WTC11 (cell line): ENCODE measurements around the gene GRXCR2. TPM values are rescaled to one million over a fixed set of nuclear protein-coding genes. Genes with fewer than 3 reads are reported as not detected.

Experiments used
- ATAC-seq: fragments of 200-7000 bp; cut with Tn5 transposase; 2 replicates; pipeline ENCODE4 v1.10.0; 2021; ENCODE audit warnings: mild to moderate bottlenecking, moderate library complexity
- CTCF ChIA-PET: fragments of 300-600 bp; sonication (Branson Sonifier 250); formaldehyde crosslinking; loops from one replicate; lab custom pipeline; 2021; ENCODE audit warnings: antibody characterized with exemption; lab: Charles Lee
- POLR2A ChIA-PET: fragments of 350-600 bp; sonication (Branson Sonifier 250); formaldehyde crosslinking; loops from one replicate; lab custom pipeline; 2021; ENCODE audit warnings: antibody characterized with exemption; lab: Charles Lee
- DNase-seq: peaks from one replicate; pipeline ENCODE4 v3.0.0; 2021; ENCODE audit warnings: low spot score
- H3K27ac Mint-ChIP-seq: 2 replicates; pipeline ENCODE4 v1.8.0; 2021; ENCODE audit warnings: mixed read lengths
- H3K27me3 Mint-ChIP-seq: 2 replicates; pipeline ENCODE4 v1.8.0; 2021; ENCODE audit warnings: low read depth, mild to moderate bottlenecking, moderate library complexity, mixed read lengths
- H3K36me3 Mint-ChIP-seq: 2 replicates; pipeline ENCODE4 v1.8.0; 2021; ENCODE audit warnings: mixed read lengths
- H3K4me1 Mint-ChIP-seq: 2 replicates; pipeline ENCODE4 v1.8.0; 2022; ENCODE audit warnings: mixed read lengths
- H3K4me3 Mint-ChIP-seq: 2 replicates; pipeline ENCODE4 v1.8.0; 2021; ENCODE audit warnings: mild to moderate bottlenecking, moderate library complexity, mixed read lengths
- H3K9me3 Mint-ChIP-seq: 2 replicates; pipeline ENCODE4 v1.8.0; 2021; ENCODE audit warnings: mixed read lengths
- ELF4 ChIP-seq: sonication (generic); formaldehyde crosslinking; IDR thresholded peaks from 2 replicates; pipeline ENCODE4 v1.8.1; 2022; ENCODE audit warnings: low read depth, mild to moderate bottlenecking, moderate library complexity, missing genetic modification reagents
- GTF2I ChIP-seq: fragments of 250-450 bp; sonication (Bioruptor Pico); conservative IDR thresholded peaks from 2 replicates; pipeline ENCODE4 v1.4.0; 2021; ENCODE audit warnings: mild to moderate bottlenecking
- HMGA2 ChIP-seq: fragments of 250-450 bp; sonication (Bioruptor Pico); IDR thresholded peaks from 2 replicates; pipeline ENCODE4 v1.4.0; 2021; ENCODE audit warnings: mild to moderate bottlenecking, moderate library complexity
- IRF2 ChIP-seq: sonication (generic); formaldehyde crosslinking; IDR thresholded peaks from 2 replicates; pipeline ENCODE4 v1.8.0; 2022; ENCODE audit warnings: low read depth, missing genetic modification reagents, borderline replicate concordance
- NFYB ChIP-seq: sonication (generic); formaldehyde crosslinking; conservative IDR thresholded peaks from 2 replicates; pipeline ENCODE4 v1.8.0; 2022; ENCODE audit warnings: low read depth, missing genetic modification reagents
- SP1 ChIP-seq: sonication (generic); formaldehyde crosslinking; conservative IDR thresholded peaks from 2 replicates; pipeline ENCODE4 v1.8.1; 2022; ENCODE audit warnings: missing genetic modification reagents
- TEAD4 ChIP-seq: sonication (generic); formaldehyde crosslinking; IDR thresholded peaks from 2 replicates; pipeline ENCODE4 v1.8.0; 2022; ENCODE audit warnings: mild to moderate bottlenecking, missing genetic modification reagents
- ZNF416 ChIP-seq: fragments of 250-450 bp; sonication (Bioruptor Pico); IDR thresholded peaks from 2 replicates; pipeline ENCODE4 v1.9.0; 2021; ENCODE audit warnings: mild to moderate bottlenecking, inconsistent platforms
- ZNF671 ChIP-seq: fragments of 250-450 bp; sonication (Bioruptor Pico); IDR thresholded peaks from 2 replicates; pipeline ENCODE4 v1.8.0; 2021; ENCODE audit warnings: mild to moderate bottlenecking
- total RNA-seq: library from RNA; stranded (reverse); gene quantifications from 3 replicates; pipeline ENCODE4 v1.2.3, GENCODE V29; 2021
- TF ChIP-seq, protein P1 (sequence below): fragments of 250-450 bp; sonication (Bioruptor Pico); IDR thresholded peaks from 2 replicates; pipeline ENCODE4 v1.9.0; 2021; ENCODE audit warnings: moderate library complexity, mild to moderate bottlenecking, inconsistent platforms, borderline replicate concordance
- TF ChIP-seq, protein P2 (sequence below): sonication (generic); formaldehyde crosslinking; IDR thresholded peaks from 2 replicates; pipeline ENCODE4 v1.8.1; 2023; ENCODE audit warnings: mild to moderate bottlenecking, missing genetic modification reagents
- TF ChIP-seq, protein P3 (sequence below): sonication (generic); formaldehyde crosslinking; IDR thresholded peaks from 2 replicates; pipeline ENCODE4 v1.8.1; 2023; ENCODE audit warnings: mild to moderate bottlenecking, missing genetic modification reagents, borderline replicate concordance
- TF ChIP-seq, protein P4 (sequence below): sonication (generic); formaldehyde crosslinking; IDR thresholded peaks from 2 replicates; pipeline ENCODE4 v1.8.0; 2022; ENCODE audit warnings: mild to moderate bottlenecking, missing genetic modification reagents
- TF ChIP-seq, protein P5 (sequence below): fragments of 250-450 bp; sonication (Bioruptor Pico); conservative IDR thresholded peaks from 2 replicates; pipeline ENCODE4 v1.9.0; 2021; ENCODE audit warnings: mild to moderate bottlenecking
- TF ChIP-seq, protein P6 (sequence below): sonication (generic); formaldehyde crosslinking; IDR thresholded peaks from 2 replicates; pipeline ENCODE4 v1.8.0; 2022; ENCODE audit warnings: missing genetic modification reagents
- TF ChIP-seq, protein P7 (sequence below): sonication (generic); formaldehyde crosslinking; IDR thresholded peaks from 2 replicates; pipeline ENCODE4 v1.8.1; 2022; ENCODE audit warnings: low read depth, missing genetic modification reagents, borderline replicate concordance

The GRXCR2 gene
- total RNA-seq, 1 experiment from 2014 or later = not detected

DNA sequence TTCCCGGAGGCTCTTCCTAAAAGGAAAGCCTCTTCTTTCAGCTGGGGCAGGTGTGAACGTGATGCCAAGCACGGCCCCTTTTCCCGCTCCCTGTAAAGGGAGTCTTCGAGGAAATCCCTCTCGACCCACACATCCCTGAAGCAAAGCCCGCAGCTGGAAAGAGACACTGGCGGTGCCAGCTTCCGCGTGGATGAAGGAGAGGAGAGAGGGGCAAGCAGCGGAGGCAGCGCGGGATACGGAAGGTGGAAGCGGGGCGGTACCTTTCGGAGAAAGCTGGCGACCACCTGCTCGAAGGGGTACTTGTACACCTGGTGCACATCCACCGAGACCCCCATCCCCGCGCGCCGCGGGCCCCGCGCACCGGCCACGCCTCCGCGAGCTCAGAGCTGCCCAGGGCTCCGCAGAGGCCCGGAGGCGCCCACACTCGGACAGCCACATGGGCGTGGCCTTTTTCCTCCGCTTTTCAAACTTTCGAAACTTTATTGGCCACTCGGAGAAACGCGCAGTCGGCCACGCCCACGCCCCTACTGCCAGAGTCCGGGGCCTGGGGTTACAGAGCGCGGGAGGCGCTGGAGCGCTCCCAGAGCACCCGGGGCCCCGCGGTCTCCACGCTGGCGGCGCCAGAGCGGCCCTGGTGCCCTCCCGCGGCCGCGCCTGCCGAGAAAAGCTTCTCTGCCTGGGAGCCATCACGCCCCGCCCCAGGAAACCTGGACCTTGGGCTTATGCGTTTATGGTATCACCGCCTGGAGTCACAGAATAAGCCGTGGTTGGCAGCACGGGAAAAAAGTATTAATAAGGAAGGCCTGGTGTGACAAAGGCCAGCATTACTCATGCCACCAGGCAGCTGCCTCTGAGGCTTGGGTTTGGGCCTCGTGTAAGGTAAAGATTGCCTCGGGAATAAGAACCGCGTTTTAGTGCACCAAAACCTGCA lies 37.6 kb downstream of the GRXCR2 start, which contains the start of gene PRELID2:
PRELID2 (minus strand) TSS at position 426 of the 931 bp plus-strand sequence; CDS start at position 335, 91 bp downstream.
- POLR2A ChIA-PET = interaction anchor here (1.1 kb wide), 1 partner anchor 53 kb away, joined by 4 read pairs; no protein-coding TSS in a partner anchor
- no peaks in the 10 kb centered on the region for H3K9me3 Mint-ChIP-seq
- CTCF ChIA-PET = interaction anchor here (0.7 to 2.8 kb wide), 10 partner anchors 9 to 295 kb away, joined by 3 to 16 read pairs (median 3); no protein-coding TSS in a partner anchor
- TF ChIP-seq, protein P1, sequence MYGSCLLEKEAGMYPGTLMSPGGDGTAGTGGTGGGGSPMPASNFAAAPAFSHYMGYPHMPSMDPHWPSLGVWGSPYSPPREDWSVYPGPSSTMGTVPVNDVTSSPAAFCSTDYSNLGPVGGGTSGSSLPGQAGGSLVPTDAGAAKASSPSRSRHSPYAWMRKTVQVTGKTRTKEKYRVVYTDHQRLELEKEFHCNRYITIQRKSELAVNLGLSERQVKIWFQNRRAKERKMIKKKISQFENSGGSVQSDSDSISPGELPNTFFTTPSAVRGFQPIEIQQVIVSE = no peak
- TF ChIP-seq HMGA2 (CRISPR knock-in tag) (no peak), ELF4 (CRISPR knock-in tag) (no peak), ZNF416 (CRISPR knock-in tag) (no peak), TEAD4 (CRISPR knock-in tag) (no peak), GTF2I (CRISPR knock-in tag) (no peak), NFYB (CRISPR knock-in tag) (no peak; the same call in 1 of the 2 replicates), IRF2 (no peak), ZNF671 (no peak), SP1 (CRISPR knock-in tag) (peak; percentile 97)
- TF ChIP-seq, protein P2, sequence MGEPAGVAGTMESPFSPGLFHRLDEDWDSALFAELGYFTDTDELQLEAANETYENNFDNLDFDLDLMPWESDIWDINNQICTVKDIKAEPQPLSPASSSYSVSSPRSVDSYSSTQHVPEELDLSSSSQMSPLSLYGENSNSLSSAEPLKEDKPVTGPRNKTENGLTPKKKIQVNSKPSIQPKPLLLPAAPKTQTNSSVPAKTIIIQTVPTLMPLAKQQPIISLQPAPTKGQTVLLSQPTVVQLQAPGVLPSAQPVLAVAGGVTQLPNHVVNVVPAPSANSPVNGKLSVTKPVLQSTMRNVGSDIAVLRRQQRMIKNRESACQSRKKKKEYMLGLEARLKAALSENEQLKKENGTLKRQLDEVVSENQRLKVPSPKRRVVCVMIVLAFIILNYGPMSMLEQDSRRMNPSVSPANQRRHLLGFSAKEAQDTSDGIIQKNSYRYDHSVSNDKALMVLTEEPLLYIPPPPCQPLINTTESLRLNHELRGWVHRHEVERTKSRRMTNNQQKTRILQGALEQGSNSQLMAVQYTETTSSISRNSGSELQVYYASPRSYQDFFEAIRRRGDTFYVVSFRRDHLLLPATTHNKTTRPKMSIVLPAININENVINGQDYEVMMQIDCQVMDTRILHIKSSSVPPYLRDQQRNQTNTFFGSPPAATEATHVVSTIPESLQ = no peak
- TF ChIP-seq, protein P3, sequence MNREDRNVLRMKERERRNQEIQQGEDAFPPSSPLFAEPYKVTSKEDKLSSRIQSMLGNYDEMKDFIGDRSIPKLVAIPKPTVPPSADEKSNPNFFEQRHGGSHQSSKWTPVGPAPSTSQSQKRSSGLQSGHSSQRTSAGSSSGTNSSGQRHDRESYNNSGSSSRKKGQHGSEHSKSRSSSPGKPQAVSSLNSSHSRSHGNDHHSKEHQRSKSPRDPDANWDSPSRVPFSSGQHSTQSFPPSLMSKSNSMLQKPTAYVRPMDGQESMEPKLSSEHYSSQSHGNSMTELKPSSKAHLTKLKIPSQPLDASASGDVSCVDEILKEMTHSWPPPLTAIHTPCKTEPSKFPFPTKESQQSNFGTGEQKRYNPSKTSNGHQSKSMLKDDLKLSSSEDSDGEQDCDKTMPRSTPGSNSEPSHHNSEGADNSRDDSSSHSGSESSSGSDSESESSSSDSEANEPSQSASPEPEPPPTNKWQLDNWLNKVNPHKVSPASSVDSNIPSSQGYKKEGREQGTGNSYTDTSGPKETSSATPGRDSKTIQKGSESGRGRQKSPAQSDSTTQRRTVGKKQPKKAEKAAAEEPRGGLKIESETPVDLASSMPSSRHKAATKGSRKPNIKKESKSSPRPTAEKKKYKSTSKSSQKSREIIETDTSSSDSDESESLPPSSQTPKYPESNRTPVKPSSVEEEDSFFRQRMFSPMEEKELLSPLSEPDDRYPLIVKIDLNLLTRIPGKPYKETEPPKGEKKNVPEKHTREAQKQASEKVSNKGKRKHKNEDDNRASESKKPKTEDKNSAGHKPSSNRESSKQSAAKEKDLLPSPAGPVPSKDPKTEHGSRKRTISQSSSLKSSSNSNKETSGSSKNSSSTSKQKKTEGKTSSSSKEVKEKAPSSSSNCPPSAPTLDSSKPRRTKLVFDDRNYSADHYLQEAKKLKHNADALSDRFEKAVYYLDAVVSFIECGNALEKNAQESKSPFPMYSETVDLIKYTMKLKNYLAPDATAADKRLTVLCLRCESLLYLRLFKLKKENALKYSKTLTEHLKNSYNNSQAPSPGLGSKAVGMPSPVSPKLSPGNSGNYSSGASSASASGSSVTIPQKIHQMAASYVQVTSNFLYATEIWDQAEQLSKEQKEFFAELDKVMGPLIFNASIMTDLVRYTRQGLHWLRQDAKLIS = no peak
- TF ChIP-seq, protein P4, sequence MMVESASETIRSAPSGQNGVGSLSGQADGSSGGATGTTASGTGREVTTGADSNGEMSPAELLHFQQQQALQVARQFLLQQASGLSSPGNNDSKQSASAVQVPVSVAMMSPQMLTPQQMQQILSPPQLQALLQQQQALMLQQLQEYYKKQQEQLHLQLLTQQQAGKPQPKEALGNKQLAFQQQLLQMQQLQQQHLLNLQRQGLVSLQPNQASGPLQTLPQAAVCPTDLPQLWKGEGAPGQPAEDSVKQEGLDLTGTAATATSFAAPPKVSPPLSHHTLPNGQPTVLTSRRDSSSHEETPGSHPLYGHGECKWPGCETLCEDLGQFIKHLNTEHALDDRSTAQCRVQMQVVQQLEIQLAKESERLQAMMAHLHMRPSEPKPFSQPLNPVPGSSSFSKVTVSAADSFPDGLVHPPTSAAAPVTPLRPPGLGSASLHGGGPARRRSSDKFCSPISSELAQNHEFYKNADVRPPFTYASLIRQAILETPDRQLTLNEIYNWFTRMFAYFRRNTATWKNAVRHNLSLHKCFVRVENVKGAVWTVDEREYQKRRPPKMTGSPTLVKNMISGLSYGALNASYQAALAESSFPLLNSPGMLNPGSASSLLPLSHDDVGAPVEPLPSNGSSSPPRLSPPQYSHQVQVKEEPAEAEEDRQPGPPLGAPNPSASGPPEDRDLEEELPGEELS (CRISPR knock-in tag) = no peak
- TF ChIP-seq, protein P5, sequence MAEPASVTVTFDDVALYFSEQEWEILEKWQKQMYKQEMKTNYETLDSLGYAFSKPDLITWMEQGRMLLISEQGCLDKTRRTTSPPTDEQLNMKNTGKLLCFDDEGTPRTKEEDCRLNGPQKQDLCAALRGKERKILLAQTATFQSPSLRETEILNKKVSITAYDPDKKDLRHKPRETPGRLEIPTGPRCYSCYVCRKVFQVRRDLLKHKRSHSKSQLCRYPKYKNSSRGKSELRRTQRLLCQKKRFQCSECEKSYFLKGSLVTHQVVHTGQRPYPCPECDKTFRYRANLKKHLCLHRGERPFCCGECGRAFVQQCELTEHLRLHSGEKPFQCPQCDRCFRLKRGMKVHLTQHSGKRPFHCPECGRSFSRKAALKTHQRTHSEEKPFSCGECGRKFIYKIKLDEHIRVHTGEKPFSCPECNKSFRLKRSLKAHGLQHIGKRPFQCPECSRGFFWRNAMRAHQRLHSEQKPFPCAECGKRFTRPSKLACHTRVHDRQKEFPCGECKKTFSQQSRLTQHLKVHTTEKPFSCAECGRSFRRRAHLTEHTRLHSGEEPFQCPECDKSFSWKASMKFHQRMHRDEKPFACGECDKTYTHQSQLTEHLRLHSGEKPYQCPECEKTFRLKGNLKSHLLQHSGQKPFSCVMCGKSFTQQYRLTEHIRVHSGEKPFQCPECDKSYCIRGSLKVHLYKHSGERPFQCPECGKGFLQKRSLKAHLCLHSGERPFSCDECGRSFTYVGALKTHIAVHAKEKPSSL (CRISPR knock-in tag) = no peak
- TF ChIP-seq, protein P6, sequence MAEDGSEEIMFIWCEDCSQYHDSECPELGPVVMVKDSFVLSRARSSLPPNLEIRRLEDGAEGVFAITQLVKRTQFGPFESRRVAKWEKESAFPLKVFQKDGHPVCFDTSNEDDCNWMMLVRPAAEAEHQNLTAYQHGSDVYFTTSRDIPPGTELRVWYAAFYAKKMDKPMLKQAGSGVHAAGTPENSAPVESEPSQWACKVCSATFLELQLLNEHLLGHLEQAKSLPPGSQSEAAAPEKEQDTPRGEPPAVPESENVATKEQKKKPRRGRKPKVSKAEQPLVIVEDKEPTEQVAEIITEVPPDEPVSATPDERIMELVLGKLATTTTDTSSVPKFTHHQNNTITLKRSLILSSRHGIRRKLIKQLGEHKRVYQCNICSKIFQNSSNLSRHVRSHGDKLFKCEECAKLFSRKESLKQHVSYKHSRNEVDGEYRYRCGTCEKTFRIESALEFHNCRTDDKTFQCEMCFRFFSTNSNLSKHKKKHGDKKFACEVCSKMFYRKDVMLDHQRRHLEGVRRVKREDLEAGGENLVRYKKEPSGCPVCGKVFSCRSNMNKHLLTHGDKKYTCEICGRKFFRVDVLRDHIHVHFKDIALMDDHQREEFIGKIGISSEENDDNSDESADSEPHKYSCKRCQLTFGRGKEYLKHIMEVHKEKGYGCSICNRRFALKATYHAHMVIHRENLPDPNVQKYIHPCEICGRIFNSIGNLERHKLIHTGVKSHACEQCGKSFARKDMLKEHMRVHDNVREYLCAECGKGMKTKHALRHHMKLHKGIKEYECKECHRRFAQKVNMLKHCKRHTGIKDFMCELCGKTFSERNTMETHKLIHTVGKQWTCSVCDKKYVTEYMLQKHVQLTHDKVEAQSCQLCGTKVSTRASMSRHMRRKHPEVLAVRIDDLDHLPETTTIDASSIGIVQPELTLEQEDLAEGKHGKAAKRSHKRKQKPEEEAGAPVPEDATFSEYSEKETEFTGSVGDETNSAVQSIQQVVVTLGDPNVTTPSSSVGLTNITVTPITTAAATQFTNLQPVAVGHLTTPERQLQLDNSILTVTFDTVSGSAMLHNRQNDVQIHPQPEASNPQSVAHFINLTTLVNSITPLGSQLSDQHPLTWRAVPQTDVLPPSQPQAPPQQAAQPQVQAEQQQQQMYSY (CRISPR knock-in tag) = no peak
- TF ChIP-seq, protein P7, sequence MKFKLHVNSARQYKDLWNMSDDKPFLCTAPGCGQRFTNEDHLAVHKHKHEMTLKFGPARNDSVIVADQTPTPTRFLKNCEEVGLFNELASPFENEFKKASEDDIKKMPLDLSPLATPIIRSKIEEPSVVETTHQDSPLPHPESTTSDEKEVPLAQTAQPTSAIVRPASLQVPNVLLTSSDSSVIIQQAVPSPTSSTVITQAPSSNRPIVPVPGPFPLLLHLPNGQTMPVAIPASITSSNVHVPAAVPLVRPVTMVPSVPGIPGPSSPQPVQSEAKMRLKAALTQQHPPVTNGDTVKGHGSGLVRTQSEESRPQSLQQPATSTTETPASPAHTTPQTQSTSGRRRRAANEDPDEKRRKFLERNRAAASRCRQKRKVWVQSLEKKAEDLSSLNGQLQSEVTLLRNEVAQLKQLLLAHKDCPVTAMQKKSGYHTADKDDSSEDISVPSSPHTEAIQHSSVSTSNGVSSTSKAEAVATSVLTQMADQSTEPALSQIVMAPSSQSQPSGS (CRISPR knock-in tag) = no peak

More for the DNA sequence above, 37.6 kb downstream of the GRXCR2 start, which contains the start of gene PRELID2:
- H3K36me3 Mint-ChIP-seq = no peaks in the 10 kb centered on the region
- H3K27ac Mint-ChIP-seq = no peak within 1 kb of the TSS
- peaks cover 29% of the 10 kb centered on the region for H3K27me3 Mint-ChIP-seq
- ATAC-seq (peak; percentile 96), DNase-seq (peak; percentile 88)
- peaks cover 16% of the 10 kb centered on the region for H3K4me1 Mint-ChIP-seq
- H3K4me3 Mint-ChIP-seq = peak within 1 kb of the TSS; percentile 70
